ENCODE results near the gene RYR1.

RYR1 gene

DNA sequence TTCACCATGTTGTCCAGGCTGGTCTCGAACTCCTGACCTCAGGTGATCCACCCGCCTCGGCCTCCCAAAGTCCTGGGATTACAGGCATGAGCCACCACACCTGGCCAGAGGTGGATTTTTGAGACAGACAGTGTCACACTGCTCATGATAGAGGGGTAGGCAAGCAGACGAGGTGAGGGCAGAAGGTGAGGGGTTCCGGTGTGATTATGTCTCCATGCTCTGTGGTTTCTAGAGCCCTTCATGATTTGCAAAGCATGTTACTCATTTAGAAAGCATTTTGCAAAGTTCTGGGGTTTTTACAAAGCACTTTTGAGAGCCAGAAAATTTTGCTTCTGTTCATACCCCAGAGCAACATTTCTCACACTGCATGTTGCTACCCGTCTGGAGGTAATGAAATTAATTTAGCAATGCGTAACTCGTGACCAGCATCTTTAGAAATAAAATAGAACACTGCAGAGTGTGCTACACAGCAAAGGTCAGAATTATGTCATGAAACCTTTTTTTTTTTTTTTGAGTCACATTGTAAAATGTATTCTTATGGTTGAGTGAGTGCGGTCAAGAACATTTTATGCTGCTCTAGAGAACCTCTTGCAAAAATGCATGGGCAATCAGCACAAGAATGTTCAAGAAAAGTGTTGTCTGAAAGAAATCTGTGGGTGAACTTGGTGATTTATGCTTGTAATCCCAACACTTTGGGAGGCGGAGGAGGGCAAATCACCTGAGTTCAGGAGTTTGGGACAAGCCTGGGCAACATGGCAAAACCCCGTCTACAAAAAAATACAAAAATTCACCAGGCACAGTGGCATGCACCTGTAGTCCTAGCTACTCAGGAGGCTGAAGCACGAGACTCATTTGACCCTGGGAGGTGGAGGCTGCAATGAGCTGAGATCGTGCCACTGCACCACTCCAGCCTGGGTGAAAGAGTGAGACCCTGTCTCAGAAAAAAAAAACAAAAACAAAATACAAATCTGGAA lies 126.2 kb downstream of the RYR1 start:
- peak; percentile 49 for DNase-seq

DNA sequence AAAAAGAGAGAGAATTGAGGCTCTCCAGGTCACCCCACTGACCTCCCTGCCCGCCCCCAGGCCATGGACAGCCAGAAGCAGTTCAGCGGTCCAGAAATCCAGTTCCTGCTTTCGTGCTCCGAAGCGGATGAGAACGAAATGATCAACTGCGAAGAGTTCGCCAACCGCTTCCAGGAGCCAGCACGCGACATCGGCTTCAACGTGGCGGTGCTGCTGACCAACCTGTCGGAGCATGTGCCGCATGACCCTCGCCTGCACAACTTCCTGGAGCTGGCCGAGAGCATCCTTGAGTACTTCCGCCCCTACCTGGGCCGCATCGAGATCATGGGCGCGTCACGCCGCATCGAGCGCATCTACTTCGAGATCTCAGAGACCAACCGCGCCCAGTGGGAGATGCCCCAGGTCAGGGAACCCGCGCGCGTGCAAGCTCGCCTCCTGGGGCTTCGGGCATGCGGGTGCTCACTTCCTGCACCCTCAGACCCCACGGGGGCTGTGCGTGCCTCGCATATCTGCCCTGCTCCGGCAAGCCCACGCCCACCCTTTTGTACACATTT lies 127.6 kb downstream of the RYR1 start:
- Histone ChIP-seq H3K27ac (ENCODE audit: low read length) (no peak overlapping the region), H3K9me2 (replicated peaks; ENCODE audit: insufficient read depth, low read length) (no peaks in the 10 kb centered on the region), H3K27me3 (replicated peaks; ENCODE audit: insufficient read depth, low read length) (peaks cover 9% of the 10 kb centered on the region; the same call in 1 of the 2 replicates), H3K4me1 (ENCODE audit: low read length) (0 out of 2 replicates have a peak, but pooled peaks cover 8% of the 10 kb centered on the region), H3F3A (ENCODE audit: insufficient read depth, low read length) (0 out of 2 replicates have a peak, but pooled peaks cover 5% of the 10 kb centered on the region), H3K4me3 (ENCODE audit: low read length) (no peak overlapping the region), H3K79me2 (ENCODE audit: low read length) (no peaks in the 10 kb centered on the region), H4K20me1 (ENCODE audit: insufficient read depth, low read length) (no peaks in the 10 kb centered on the region), H3K9ac (ENCODE audit: low read length) (no peak overlapping the region), H2AFZ (ENCODE audit: low read length) (no peak overlapping the region), H3K9me3 (replicated peaks; ENCODE audit: insufficient read depth, low read length) (no peaks in the 10 kb centered on the region), H3K36me3 (replicated peaks; ENCODE audit: insufficient read depth, low read length) (no peaks in the 10 kb centered on the region), H3K4me2 (ENCODE audit: low read depth, low read length) (no peak overlapping the region)
- no peak for DNase-seq
- no peak for TF ChIP-seq EZH2 (optimal IDR thresholded peaks at IDR 0.05; ENCODE audit: low read depth, low read length)
- TF ChIP-seq, protein P1, sequence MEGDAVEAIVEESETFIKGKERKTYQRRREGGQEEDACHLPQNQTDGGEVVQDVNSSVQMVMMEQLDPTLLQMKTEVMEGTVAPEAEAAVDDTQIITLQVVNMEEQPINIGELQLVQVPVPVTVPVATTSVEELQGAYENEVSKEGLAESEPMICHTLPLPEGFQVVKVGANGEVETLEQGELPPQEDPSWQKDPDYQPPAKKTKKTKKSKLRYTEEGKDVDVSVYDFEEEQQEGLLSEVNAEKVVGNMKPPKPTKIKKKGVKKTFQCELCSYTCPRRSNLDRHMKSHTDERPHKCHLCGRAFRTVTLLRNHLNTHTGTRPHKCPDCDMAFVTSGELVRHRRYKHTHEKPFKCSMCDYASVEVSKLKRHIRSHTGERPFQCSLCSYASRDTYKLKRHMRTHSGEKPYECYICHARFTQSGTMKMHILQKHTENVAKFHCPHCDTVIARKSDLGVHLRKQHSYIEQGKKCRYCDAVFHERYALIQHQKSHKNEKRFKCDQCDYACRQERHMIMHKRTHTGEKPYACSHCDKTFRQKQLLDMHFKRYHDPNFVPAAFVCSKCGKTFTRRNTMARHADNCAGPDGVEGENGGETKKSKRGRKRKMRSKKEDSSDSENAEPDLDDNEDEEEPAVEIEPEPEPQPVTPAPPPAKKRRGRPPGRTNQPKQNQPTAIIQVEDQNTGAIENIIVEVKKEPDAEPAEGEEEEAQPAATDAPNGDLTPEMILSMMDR (IDR thresholded peaks at IDR 0.05; ENCODE audit: low read length) = no peak
- TF ChIP-seq EZH2phosphoT487 (IDR thresholded peaks at IDR 0.05; ENCODE audit: low read length) = no peak

More for the DNA sequence above, 126.2 kb downstream of the RYR1 start:
- no peak overlapping the region; the same call in 1 of the 2 replicates for H3K27ac ChIP-seq (ENCODE audit: low read length)
- no peak overlapping the region for H3K4me3 ChIP-seq (ENCODE audit: low read length)
- no peaks in the 10 kb centered on the region for H3K9me2 ChIP-seq (replicated peaks; ENCODE audit: insufficient read depth, low read length)
- H2AFZ ChIP-seq (ENCODE audit: low read length) = no peak overlapping the region
- H3K27me3 ChIP-seq (replicated peaks; ENCODE audit: insufficient read depth, low read length) = 0 out of 2 replicates have a peak, but pooled peaks cover 4% of the 10 kb centered on the region
- no peak overlapping the region for H3K9ac ChIP-seq (ENCODE audit: low read length)
- H4K20me1 ChIP-seq (ENCODE audit: insufficient read depth, low read length) = no peaks in the 10 kb centered on the region
- H3K4me1 ChIP-seq (ENCODE audit: low read length) = 0 out of 2 replicates have a peak, but pooled peaks cover 8% of the 10 kb centered on the region
- TF ChIP-seq EZH2 (optimal IDR thresholded peaks at IDR 0.05; ENCODE audit: low read depth, low read length) (no peak), EZH2phosphoT487 (IDR thresholded peaks at IDR 0.05; ENCODE audit: low read length) (no peak)
- TF ChIP-seq, protein P1 (IDR thresholded peaks at IDR 0.05; ENCODE audit: low read length) = no peak
- no peaks in the 10 kb centered on the region for H3K79me2 ChIP-seq (ENCODE audit: low read length)
- no peak overlapping the region; the same call in 1 of the 2 replicates for H3K4me2 ChIP-seq (ENCODE audit: low read depth, low read length)
- H3F3A ChIP-seq (ENCODE audit: insufficient read depth, low read length) = 0 out of 2 replicates have a peak, but pooled peaks cover 5% of the 10 kb centered on the region
- no peaks in the 10 kb centered on the region for H3K9me3 ChIP-seq (replicated peaks; ENCODE audit: insufficient read depth, low read length)
- no peaks in the 10 kb centered on the region for H3K36me3 ChIP-seq (replicated peaks; ENCODE audit: insufficient read depth, low read length)

DNA sequence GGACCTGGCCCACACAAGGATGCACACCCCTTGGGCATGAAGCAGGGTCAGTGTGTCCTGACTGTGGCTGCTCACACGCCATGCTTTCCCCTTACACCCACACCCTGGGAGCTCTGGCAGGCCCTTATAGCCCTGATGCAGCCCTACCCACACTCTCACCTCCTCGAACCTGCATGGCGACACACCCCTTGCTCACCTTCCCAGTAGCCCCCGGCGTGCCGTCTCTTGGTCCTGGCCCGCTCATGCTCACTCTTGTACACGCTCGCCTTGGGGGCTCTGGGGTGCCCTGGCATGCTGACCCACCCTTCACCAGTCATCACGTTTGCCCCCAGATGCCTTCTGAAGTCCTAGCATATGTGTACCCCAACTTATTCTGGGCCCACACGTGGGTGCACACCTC lies 128.2 kb downstream of the RYR1 start:
- Histone ChIP-seq H3F3A (ENCODE audit: insufficient read depth, low read length) (0 out of 2 replicates have a peak, but pooled peaks cover 5% of the 10 kb centered on the region), H2AFZ (ENCODE audit: low read length) (no peak overlapping the region), H3K4me3 (ENCODE audit: low read length) (no peak overlapping the region), H3K36me3 (replicated peaks; ENCODE audit: insufficient read depth, low read length) (no peaks in the 10 kb centered on the region), H3K4me1 (ENCODE audit: low read length) (0 out of 2 replicates have a peak, but pooled peaks cover 8% of the 10 kb centered on the region), H3K27ac (ENCODE audit: low read length) (no peak overlapping the region), H3K9ac (ENCODE audit: low read length) (no peak overlapping the region), H3K9me2 (replicated peaks; ENCODE audit: insufficient read depth, low read length) (no peaks in the 10 kb centered on the region), H4K20me1 (ENCODE audit: insufficient read depth, low read length) (no peaks in the 10 kb centered on the region), H3K79me2 (ENCODE audit: low read length) (no peaks in the 10 kb centered on the region), H3K9me3 (replicated peaks; ENCODE audit: insufficient read depth, low read length) (no peaks in the 10 kb centered on the region), H3K27me3 (replicated peaks; ENCODE audit: insufficient read depth, low read length) (peaks cover 12% of the 10 kb centered on the region), H3K4me2 (ENCODE audit: low read depth, low read length) (no peak overlapping the region)
- no peak for DNase-seq
- TF ChIP-seq EZH2phosphoT487 (IDR thresholded peaks at IDR 0.05; ENCODE audit: low read length) = no peak
- TF ChIP-seq, protein P1 (IDR thresholded peaks at IDR 0.05; ENCODE audit: low read length) = no peak
- TF ChIP-seq EZH2 (optimal IDR thresholded peaks at IDR 0.05; ENCODE audit: low read depth, low read length) = no peak

All from MM.1S (cell line).